ENCODE measurements around the gene SRP54. TPM values are rescaled to one million over a fixed set of nuclear protein-coding genes. Genes with fewer than 3 reads are reported as not detected.

SRP54 gene
- total and polyA plus RNA-seq, 2 of the 8 experiments (the other 6 are each of a cell fraction or from before 2014, with no cell fraction given): 19.7 to 60.0 TPM

GRCh38 chr14:34957771-34958286 lies 25.0 kb upstream of the SRP54 start:
- ChIA-PET CTCF (ENCODE audit: partially characterized antibody) (no interaction called here), POLR2A (ENCODE audit: partially characterized antibody) (no interaction called here)
- Histone ChIP-seq H3K36me3 (ENCODE audit: control insufficient read depth in 2 of 4, insufficient read depth in 4 of 4, low read length in 3 of 4) (peaks cover 0 to 5% (median 4%) of the 10 kb centered on the region in 4 experiments; a peak in 3 of 8 replicates), H2AFZ (ENCODE audit: low read length) (no peak overlapping the region), H3K18ac (ENCODE audit: extremely low read depth, low read length) (no peak overlapping the region), H2BK20ac (ENCODE audit: low read length) (no peak overlapping the region), H3K9me3 (ENCODE audit: insufficient read depth in 2 of 2, low read depth in 1 of 2, low read length in 1 of 2) (no peaks in the 10 kb centered on the region), H4K91ac (replicated peaks; ENCODE audit: insufficient read length, low read length) (no peak overlapping the region), H3K79me2 (ENCODE audit: control insufficient read depth in 1 of 2, insufficient read depth in 2 of 2, low read length in 2 of 2) (no peaks in the 10 kb centered on the region; a peak in 1 of 4 replicates), H3K56ac (replicated peaks; ENCODE audit: insufficient read length, low read depth, low read length) (no peak overlapping the region), H3K23ac (ENCODE audit: insufficient read length) (no peak overlapping the region), H3K79me1 (ENCODE audit: low read depth, low read length) (no peaks in the 10 kb centered on the region), H3K4me2 (ENCODE audit: insufficient read depth in 1 of 2, low read depth in 2 of 2, low read length in 2 of 2) (no peak overlapping the region), H3K4me3 (ENCODE audit: extremely low read depth in 1 of 4, insufficient read depth in 2 of 4, low read depth in 3 of 4, low read length in 4 of 4) (no peak overlapping the region), H2BK120ac (replicated peaks; ENCODE audit: low read depth, low read length) (no peak overlapping the region), H2BK5ac (ENCODE audit: low read depth, low read length) (no peak overlapping the region), H2BK15ac (ENCODE audit: low read length) (no peak overlapping the region), H2AK5ac (ENCODE audit: low read depth, low read length) (no peak overlapping the region), H3K27me3 (replicated peaks in 1 of 4; ENCODE audit: control insufficient read depth in 3 of 4, extremely low read depth in 1 of 4, insufficient read depth in 3 of 4, low read length in 3 of 4) (no peaks in the 10 kb centered on the region), H3K27ac (ENCODE audit: low read depth, low read length) (no peak overlapping the region), H3K14ac (ENCODE audit: insufficient read length) (no peak overlapping the region), H4K5ac (ENCODE audit: insufficient read length, low read depth, low read length) (no peak overlapping the region), H4K8ac (ENCODE audit: extremely low read depth, insufficient read depth, low read length) (no peak overlapping the region), H3K9ac (replicated peaks in 1 of 4; ENCODE audit: extremely low read depth in 1 of 4, low read depth in 3 of 4, low read length in 3 of 4) (no peak overlapping the region), H3K4me1 (replicated peaks in 1 of 4; ENCODE audit: control insufficient read depth in 3 of 4, insufficient read depth in 4 of 4, low read length in 3 of 4) (no peaks in the 10 kb centered on the region), H4K20me1 (replicated peaks in 1 of 2; ENCODE audit: control insufficient read depth in 1 of 2, insufficient read depth in 2 of 2, low read length in 2 of 2) (peaks cover 0 to 1% of the 10 kb centered on the region in 2 experiments), H2BK12ac (ENCODE audit: low read depth, low read length) (no peak overlapping the region), H3K23me2 (ENCODE audit: low read depth, low read length) (no peaks in the 10 kb centered on the region), H3K4ac (replicated peaks; ENCODE audit: insufficient read length, low read depth, low read length) (no peak overlapping the region)
- DNase-seq (ENCODE audit: low read depth in 1 of 2, low spot score in 2 of 2): no peak
- FAIRE-seq: no peak
- TF ChIP-seq CTBP2 (IDR thresholded peaks at IDR 0.05; ENCODE audit: borderline replicate concordance, insufficient read depth, insufficient read length, low read length) (no peak), SIN3A (conservative IDR thresholded peaks at IDR 0.05 in 1 of 2, IDR thresholded peaks at IDR 0.05 in 1 of 2; ENCODE audit: low read depth in 1 of 2, low read length in 2 of 2) (no peak), GTF2F1 (IDR thresholded peaks at IDR 0.05; ENCODE audit: borderline replicate concordance, low read depth, low read length) (no peak), ZNF274 (IDR thresholded peaks at IDR 0.05; ENCODE audit: borderline replicate concordance, extremely low read depth, low read length) (no peak), CHD2 (IDR thresholded peaks at IDR 0.05; ENCODE audit: low read length) (no peak)
- WGBS, 2 experiments (ENCODE audit: extremely low coverage in 1 of 2, insufficient coverage in 1 of 2, insufficient read length in 1 of 2, insufficient replicate concordance in 2 of 2, low coverage in 1 of 2, low lambda C conversion rate in 2 of 2, missing lambda C conversion rate in 1 of 2): 93% methylated on average over 5 of the region's 5 CpGs; no CpG with 5 or more reads in 1 of the 2 experiments

Measured in H1 (cell line).